ENCODE data around the gene CNR1.

CNR1 gene

DNA sequence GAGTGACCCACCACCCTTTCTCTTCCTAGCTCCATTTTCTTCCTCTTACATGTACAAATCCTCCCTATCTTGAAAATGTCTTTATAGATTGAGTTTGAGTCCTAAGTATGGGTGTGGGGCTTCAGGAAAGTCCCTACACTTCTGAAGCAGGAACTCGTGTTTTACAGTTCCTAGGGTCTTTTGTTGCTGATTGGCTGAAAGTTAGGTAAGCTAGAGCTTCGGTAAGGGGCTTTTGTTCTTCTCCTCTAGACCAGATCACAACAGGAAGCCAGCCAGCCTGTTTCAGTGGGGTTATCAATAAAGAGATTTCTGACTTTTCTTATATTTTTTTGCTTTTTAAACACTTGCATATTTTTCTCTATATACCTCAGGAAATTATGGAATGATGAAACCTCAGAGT, 51.3 kb downstream of the CNR1 start:
- ATAC-seq = no peak
- TF ChIP-seq ISL1 (CRISPR knock-in tag; IDR thresholded peaks at IDR 0.05) (no peak), BACH2 (CRISPR knock-in tag; IDR thresholded peaks at IDR 0.05; ENCODE audit: borderline replicate concordance) (no peak), ZNF8 (CRISPR knock-in tag; IDR thresholded peaks at IDR 0.05) (no peak), ZFP30 (CRISPR knock-in tag; IDR thresholded peaks at IDR 0.05) (no peak), TOX (CRISPR knock-in tag; IDR thresholded peaks at IDR 0.05; ENCODE audit: borderline replicate concordance) (no peak), OSR1 (CRISPR knock-in tag; IDR thresholded peaks at IDR 0.05) (no peak), PPARA (CRISPR knock-in tag; IDR thresholded peaks at IDR 0.05; ENCODE audit: borderline replicate concordance) (no peak), ZFP3 (CRISPR knock-in tag; IDR thresholded peaks at IDR 0.05) (no peak), ZNF565 (CRISPR knock-in tag; conservative IDR thresholded peaks at IDR 0.05; ENCODE audit: low read depth) (no peak), TCF4 (CRISPR knock-in tag; IDR thresholded peaks at IDR 0.05; ENCODE audit: borderline replicate concordance) (no peak), RARB (CRISPR knock-in tag; IDR thresholded peaks at IDR 0.05) (no peak), SNAI2 (CRISPR knock-in tag; IDR thresholded peaks at IDR 0.05) (no peak), CSDC2 (CRISPR knock-in tag; IDR thresholded peaks at IDR 0.05) (no peak)
- TF ChIP-seq, protein P1, sequence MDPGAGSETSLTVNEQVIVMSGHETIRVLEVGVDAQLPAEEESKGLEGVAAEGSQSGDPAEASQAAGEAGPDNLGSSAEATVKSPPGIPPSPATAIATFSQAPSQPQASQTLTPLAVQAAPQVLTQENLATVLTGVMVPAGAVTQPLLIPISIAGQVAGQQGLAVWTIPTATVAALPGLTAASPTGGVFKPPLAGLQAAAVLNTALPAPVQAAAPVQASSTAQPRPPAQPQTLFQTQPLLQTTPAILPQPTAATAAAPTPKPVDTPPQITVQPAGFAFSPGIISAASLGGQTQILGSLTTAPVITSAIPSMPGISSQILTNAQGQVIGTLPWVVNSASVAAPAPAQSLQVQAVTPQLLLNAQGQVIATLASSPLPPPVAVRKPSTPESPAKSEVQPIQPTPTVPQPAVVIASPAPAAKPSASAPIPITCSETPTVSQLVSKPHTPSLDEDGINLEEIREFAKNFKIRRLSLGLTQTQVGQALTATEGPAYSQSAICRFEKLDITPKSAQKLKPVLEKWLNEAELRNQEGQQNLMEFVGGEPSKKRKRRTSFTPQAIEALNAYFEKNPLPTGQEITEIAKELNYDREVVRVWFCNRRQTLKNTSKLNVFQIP (CRISPR knock-in tag; IDR thresholded peaks at IDR 0.05; ENCODE audit: borderline replicate concordance, low read depth) = no peak
- TF ChIP-seq, protein P2, sequence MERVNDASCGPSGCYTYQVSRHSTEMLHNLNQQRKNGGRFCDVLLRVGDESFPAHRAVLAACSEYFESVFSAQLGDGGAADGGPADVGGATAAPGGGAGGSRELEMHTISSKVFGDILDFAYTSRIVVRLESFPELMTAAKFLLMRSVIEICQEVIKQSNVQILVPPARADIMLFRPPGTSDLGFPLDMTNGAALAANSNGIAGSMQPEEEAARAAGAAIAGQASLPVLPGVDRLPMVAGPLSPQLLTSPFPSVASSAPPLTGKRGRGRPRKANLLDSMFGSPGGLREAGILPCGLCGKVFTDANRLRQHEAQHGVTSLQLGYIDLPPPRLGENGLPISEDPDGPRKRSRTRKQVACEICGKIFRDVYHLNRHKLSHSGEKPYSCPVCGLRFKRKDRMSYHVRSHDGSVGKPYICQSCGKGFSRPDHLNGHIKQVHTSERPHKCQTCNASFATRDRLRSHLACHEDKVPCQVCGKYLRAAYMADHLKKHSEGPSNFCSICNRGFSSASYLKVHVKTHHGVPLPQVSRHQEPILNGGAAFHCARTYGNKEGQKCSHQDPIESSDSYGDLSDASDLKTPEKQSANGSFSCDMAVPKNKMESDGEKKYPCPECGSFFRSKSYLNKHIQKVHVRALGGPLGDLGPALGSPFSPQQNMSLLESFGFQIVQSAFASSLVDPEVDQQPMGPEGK (CRISPR knock-in tag; IDR thresholded peaks at IDR 0.05; ENCODE audit: borderline replicate concordance) = no peak
- TF ChIP-seq, protein P3, sequence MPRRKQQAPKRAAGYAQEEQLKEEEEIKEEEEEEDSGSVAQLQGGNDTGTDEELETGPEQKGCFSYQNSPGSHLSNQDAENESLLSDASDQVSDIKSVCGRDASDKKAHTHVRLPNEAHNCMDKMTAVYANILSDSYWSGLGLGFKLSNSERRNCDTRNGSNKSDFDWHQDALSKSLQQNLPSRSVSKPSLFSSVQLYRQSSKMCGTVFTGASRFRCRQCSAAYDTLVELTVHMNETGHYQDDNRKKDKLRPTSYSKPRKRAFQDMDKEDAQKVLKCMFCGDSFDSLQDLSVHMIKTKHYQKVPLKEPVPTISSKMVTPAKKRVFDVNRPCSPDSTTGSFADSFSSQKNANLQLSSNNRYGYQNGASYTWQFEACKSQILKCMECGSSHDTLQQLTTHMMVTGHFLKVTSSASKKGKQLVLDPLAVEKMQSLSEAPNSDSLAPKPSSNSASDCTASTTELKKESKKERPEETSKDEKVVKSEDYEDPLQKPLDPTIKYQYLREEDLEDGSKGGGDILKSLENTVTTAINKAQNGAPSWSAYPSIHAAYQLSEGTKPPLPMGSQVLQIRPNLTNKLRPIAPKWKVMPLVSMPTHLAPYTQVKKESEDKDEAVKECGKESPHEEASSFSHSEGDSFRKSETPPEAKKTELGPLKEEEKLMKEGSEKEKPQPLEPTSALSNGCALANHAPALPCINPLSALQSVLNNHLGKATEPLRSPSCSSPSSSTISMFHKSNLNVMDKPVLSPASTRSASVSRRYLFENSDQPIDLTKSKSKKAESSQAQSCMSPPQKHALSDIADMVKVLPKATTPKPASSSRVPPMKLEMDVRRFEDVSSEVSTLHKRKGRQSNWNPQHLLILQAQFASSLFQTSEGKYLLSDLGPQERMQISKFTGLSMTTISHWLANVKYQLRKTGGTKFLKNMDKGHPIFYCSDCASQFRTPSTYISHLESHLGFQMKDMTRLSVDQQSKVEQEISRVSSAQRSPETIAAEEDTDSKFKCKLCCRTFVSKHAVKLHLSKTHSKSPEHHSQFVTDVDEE (CRISPR knock-in tag; IDR thresholded peaks at IDR 0.05) = no peak
- TF ChIP-seq, protein P4, sequence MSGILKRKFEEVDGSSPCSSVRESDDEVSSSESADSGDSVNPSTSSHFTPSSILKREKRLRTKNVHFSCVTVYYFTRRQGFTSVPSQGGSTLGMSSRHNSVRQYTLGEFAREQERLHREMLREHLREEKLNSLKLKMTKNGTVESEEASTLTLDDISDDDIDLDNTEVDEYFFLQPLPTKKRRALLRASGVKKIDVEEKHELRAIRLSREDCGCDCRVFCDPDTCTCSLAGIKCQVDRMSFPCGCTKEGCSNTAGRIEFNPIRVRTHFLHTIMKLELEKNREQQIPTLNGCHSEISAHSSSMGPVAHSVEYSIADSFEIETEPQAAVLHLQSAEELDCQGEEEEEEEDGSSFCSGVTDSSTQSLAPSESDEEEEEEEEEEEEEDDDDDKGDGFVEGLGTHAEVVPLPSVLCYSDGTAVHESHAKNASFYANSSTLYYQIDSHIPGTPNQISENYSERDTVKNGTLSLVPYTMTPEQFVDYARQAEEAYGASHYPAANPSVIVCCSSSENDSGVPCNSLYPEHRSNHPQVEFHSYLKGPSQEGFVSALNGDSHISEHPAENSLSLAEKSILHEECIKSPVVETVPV (CRISPR knock-in tag; IDR thresholded peaks at IDR 0.05) = no peak

DNA sequence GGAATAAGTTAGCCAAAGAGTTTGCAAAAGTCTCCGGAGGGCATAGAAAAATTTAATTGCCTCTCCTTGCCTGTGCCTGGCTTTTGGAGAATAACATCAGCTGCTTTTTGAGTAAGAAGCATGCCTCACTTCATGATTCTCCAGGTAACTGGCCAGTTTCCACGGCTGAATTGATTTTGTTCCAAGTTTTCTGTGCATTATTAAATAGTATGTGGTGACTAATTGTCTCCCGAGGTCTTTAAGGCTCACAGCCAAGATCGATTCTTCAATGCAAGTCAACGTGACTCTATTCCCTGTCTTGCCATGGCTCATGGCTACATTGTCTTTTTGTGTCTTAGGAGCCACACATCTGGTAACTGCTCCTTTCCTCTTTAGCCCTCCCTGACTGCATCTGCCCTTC, 54.2 kb downstream of the CNR1 start:
- no peak for ATAC-seq
- no peak for TF ChIP-seq OSR1 (CRISPR knock-in tag; IDR thresholded peaks at IDR 0.05)
- TF ChIP-seq, protein P5, sequence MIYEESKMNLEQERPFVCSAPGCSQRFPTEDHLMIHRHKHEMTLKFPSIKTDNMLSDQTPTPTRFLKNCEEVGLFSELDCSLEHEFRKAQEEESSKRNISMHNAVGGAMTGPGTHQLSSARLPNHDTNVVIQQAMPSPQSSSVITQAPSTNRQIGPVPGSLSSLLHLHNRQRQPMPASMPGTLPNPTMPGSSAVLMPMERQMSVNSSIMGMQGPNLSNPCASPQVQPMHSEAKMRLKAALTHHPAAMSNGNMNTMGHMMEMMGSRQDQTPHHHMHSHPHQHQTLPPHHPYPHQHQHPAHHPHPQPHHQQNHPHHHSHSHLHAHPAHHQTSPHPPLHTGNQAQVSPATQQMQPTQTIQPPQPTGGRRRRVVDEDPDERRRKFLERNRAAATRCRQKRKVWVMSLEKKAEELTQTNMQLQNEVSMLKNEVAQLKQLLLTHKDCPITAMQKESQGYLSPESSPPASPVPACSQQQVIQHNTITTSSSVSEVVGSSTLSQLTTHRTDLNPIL (CRISPR knock-in tag; IDR thresholded peaks at IDR 0.05; ENCODE audit: low read depth) = no peak
- no peak for TF ChIP-seq ZNF565 (CRISPR knock-in tag; conservative IDR thresholded peaks at IDR 0.05; ENCODE audit: low read depth)
- no peak for TF ChIP-seq ZNF70 (CRISPR knock-in tag; IDR thresholded peaks at IDR 0.05)

DNA sequence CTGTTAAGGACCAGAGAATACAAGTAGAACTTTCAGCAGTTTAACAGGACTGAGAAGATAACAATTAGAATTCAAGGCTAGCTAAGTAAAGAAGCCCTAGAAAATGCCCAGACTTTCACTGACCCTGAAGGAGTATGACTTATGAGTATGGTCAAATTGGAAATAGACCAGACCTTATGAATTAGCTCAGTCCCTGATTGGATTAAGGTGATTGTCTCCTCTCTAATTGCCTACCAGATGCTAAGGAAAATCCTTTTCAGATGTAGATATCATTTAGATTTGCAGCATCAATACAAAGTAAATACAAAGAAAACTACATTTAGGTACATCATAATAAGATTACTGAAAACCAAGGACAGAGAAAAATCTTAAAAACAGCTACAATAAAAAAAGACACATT, 58.9 kb downstream of the CNR1 start:
- TF ChIP-seq TCF4 (CRISPR knock-in tag; IDR thresholded peaks at IDR 0.05; ENCODE audit: borderline replicate concordance) = peak; percentile 46; the same call in 1 of the 2 replicates
- no peak for TF ChIP-seq SNAI2 (CRISPR knock-in tag; IDR thresholded peaks at IDR 0.05)
- ATAC-seq = no peak

DNA sequence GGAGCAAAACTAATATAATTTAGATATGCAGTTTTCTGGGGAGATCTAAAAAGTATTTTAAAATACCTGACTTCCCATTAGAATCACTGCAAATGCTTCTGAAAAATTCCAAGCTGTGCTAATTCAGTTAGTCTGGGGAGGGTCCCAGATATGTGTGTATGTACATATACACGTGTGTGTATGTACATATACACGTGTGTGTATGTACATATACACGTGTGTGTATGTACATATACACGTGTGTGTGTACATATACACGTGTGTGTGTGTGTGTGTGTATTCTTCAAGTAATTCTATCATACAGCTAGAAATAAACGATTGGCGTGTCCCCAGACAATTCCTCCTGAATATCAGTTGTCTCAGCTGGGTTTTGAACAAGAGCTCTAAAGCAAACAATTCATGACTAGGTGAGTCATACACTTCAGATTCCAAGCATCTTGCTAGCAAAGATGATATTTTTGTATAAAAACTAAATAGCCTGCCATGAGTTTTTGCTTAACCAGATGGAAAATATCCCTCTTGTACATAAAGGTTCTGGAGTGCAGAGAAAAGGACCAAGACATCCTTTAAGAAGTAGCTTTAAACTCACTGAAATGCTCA, 60.3 kb downstream of the CNR1 start:
- TF ChIP-seq ZC3H10 (CRISPR knock-in tag; IDR thresholded peaks at IDR 0.05) = no peak
- ATAC-seq = no peak

Measured in SK-N-SH treated with all-trans-retinoic acid at 6 μM for 48 hours (cell line).